NOMO-1 treated with DMSO at 0.1 percent for 48 hours (cell line): ENCODE data around the gene SCML2.
"Not testable (repeated sequence)": the region's sequence is repeated elsewhere in the genome, so short reads cannot be mapped to it uniquely, and the experiment has no call there.

Source experiments
- DNase-seq: peaks from one replicate; lab custom pipeline; 2025; ENCODE audit not compliant: unreplicated experiment; lab: John Stamatoyannopoulos, UW

SCML2 gene

DNA sequence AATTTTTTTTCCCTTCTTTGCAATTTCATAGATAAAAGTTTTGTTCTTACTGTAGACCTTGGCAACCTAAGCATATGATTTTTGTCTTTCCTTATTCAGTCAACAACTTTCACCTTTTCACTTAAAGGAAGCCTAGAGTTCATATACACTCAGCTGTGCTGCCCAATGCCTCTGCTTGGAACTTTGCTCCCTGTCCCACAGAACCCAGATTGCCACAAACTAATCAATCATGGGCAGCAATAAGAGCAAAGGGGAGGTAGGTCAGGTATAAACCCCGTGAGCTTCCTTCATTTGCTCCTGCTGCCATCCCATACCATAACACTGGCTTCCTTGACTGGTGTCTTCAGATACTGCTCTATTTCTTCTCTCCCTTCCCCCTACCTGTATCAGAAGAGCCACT is 82.8 kb downstream of the SCML2 start:
- no peak for DNase-seq

DNA sequence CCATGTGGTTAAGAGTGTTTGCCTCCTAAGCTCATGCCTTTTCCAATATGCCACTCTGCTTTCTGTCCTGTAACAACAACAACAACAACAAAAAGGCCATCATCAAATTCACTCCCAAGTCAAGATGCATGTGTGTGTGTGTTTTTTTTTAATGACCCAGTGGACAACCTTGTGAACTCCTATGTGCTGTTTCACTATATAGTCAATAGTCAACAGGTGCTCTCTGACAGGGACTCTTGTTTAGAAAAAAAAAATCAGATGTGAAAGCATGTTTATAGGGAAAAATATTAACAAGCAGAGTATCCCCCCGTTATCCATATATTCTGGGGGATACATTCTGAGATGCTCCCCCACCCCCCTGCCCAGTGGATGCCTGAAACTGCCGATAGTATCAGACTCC is 83.2 kb downstream of the SCML2 start:
- DNase-seq, result no peak

GRCh38 chrX:18255059-18255458 is 99.4 kb downstream of the SCML2 start:
- DNase-seq, result no peak

DNA sequence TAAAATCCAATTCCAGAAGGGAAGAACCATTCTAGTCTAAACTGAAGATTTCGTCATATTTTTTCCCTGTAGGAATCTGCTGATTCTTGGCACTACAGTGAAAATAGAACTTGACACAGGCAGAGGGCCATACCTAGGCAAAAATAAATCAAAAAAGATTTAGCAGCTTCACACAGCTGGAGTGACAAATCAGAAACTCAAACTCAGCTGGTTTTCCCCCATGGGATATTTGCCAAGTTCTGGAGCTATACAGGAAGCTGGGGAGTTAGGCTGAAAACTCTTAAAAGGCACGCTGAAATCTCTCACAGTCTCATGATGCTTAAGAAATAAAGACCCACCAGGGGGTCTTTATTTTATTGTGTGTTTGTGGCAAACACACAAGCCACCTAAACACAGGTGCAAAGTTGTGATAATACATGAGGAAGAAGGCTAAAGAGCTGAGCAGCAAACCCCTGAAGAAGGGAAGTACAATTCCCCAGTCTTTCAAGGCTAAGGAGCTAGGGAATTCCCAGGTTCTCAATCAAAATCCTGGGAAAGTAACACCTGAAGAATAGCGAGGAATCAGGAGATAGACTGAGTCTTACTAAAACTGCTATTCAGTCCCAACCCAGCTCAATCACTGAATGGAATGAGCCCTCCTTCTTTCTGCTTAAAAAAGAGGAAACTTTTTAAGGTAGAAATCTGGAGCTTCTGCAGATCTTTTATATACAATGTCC is 101.7 kb downstream of the SCML2 start:
- no peak for DNase-seq

- DNase-seq, result not testable (repeated sequence)
Observed at GRCh38 chrX:18229646-18230045, 124.8 kb downstream of the SCML2 start.

GRCh38 chrX:18228069-18228468 is 126.4 kb downstream of the SCML2 start:
- no peak for DNase-seq

DNA sequence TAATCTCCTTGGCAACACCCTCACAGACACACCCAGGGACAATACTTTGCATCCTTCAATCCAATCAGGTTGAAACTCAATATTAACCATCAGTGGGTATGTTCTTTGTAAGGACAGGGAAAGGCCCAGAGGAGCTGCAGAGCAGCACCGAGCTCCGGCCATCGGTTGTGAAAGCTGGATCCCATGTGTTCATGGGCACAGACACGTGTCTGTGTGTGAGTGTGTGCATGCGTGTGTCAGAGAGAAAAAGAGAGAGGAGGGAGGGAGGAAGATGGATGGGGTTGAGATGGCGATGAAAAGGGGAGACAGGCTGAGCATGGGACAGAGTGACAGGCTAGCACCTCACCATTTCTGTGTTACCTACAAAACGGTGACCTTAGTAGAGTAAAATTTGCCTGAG is 127.0 kb downstream of the SCML2 start:
- DNase-seq, result no peak

DNA sequence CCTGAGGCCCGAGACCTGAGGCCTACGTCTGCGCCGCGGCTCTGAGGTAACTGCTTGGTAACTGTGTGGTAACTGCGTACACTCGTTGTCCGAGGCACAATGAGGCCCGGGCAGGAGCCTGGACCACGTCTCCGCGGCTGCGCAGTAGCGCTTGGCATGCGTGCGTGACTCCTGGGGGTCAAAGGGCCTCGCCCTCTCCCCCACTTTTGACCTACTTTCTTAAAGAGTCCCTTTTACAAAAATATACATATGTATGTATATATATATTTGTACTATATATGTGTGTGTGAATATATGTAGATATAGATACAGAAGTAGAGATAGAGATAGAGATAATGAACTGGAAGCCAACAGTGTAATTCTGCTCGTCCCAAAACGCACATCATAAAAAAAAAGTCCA is 133.7 kb downstream of the SCML2 start, which contains the start of gene BEND2:
BEND2 (minus strand) TSS at position 101 of the 400 bp plus-strand sequence. CDS start 136 bp downstream, outside the sequence.
- DNase-seq, result no peak

DNA sequence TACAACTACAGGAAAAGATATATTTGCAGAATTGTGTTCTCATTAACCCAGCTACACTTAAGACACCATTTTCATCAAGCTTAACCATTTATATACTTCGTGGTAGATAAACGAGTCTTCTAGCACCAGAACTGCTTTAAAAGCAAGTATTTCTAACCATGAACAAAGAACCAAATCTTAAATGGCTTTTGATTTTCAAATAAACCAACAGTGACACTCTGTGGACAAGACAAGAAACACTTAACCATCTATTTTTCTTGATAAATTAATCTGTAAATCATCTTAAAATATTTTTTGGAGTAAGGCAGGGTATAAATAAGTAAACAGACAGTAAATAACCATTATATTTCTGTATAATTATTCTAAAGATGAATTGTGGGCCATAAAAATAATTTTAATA is 144.0 kb downstream of the SCML2 start:
- no peak for DNase-seq

- DNase-seq, result no peak
Observed at GRCh38 chrX:18206657-18207056, 147.8 kb downstream of the SCML2 start.

GRCh38 chrX:18203631-18204030 is 150.9 kb downstream of the SCML2 start:
- DNase-seq, result no peak

DNA sequence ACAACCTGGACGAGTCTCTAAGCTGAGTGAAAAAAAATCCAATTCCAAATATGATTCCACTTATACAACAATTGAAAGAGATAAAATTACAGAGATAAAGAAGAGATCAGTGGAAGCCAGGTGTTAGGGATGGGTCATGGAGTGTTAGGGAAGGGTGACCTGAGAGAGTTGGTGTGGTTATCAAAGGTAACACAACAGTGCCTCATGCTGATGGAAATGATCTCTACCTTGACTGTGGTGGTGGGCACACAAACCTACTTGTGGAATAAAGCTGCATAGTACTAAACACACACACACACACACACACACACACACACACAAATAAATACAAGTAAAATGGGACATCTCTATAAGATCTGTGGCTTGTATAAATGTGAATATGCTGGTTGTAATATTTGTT is 159.8 kb downstream of the SCML2 start:
- DNase-seq, result no peak
